OCI-LY1 (cell line): ENCODE data around the gene SH3D19.

Source experiments
- CTCF ChIP-seq: fragments of 200-600 bp; sonication (generic), shearing (Covaris generic); IDR thresholded peaks from 2 replicates; pipeline ENCODE4 v1.5.1; 2017; ENCODE audit warnings: mild to moderate bottlenecking, antibody characterized with exemption, low read length, moderate library complexity, mixed read lengths
- EZH2 ChIP-seq: fragments of 200-600 bp; sonication (generic), shearing (Covaris generic); IDR thresholded peaks from 2 replicates; pipeline ENCODE4 v1.8.0; 2017; ENCODE audit warnings: borderline replicate concordance, mixed run types, mild to moderate bottlenecking, antibody characterized with exemption, low read length, moderate library complexity, mixed read lengths

- TF ChIP-seq CTCF (no peak), EZH2 (no peak)
Observed at GRCh38 chr4:151143162-151143561, 182.2 kb downstream of the SH3D19 start.
